Hematopoietic multipotent progenitor cell treated with erythropoietin and hydrocortisone succinate and interleukin-3 and kit ligand, for 4 days (in vitro differentiated cells): Measurements from ENCODE around the gene BAG2.

Experiments used
- DNase-seq: peaks from one replicate; pipeline ENCODE4 v3.0.0-alpha.2; 2015

Gene BAG2

GRCh38 chr6:57174511-57174907 is 2.4 kb downstream of the BAG2 start:
- DNase-seq: no peak

DNA sequence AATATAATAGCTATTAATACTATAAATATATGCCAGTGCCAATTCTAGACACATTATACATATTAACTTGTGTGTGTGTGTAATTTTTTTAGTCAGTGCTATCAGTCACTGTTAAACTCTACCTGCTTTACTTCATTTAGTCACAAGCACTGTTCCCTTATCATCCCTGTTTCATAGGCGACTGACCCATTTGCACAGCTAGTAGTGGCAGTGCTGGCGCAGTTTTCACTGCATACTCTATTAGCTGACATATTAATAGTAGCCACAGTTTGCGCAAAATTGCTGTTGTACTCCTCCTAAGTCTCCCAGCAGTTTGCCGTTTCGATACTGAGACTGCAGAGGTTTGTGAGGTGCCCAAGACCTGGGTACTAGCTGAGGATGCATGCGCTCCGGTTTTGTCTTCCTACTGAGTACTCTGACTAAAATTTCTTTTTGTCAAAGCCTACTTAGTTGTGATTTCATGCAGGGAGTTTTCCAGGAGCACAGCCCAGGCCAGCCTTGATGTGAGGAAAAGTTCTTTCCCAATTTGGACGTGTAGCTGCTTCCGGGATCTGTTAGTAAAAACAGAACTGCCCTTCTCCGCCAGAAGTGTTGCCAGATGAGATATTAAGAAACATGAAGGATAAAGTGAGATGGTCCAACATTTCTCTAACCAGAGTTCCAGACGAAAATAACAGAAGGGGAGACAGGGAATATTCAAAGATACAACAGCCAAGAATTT is 5.6 kb downstream of the BAG2 start:
- no peak for DNase-seq

DNA sequence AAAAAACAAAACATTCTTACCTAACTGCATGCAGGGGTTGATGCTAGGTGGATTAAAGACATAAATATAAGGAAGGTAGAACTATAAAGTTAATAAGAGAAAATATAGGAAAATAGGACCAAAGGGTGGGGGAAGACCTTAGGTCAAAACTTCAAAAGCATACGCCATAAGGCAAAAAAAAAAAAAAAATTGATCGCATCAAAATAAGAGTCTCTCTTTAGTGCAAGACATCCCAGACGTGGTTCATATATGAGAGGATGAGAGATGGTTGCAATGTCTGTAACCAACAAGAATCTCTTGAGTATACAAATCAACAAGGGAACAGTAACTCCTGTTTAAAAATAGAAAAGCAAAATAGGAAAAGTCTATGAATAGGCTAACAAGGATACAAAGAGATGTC is 8.5 kb downstream of the BAG2 start:
- no peak for DNase-seq

GRCh38 chr6:57182017-57182432 is 9.9 kb downstream of the BAG2 start:
- DNase-seq: peak; percentile 62

DNA sequence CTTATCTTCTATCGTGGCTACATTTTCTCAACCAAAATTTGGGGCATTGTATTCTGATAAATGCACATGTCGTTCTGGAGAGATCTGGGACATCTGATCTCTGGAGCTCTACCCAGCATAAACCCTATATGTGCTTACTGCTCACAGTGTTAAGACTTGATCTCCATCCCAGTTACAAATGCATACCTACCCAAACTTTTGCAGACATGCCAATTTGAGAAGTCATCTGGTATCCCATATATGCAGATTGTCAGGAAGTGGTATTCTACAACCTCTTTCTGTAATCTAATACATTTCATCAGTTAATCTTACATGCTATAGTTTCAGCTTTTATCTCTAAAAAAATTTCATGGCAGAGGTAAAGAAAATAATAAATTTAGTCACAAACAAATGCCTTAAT is 11.2 kb downstream of the BAG2 start:
- no peak for DNase-seq

DNA sequence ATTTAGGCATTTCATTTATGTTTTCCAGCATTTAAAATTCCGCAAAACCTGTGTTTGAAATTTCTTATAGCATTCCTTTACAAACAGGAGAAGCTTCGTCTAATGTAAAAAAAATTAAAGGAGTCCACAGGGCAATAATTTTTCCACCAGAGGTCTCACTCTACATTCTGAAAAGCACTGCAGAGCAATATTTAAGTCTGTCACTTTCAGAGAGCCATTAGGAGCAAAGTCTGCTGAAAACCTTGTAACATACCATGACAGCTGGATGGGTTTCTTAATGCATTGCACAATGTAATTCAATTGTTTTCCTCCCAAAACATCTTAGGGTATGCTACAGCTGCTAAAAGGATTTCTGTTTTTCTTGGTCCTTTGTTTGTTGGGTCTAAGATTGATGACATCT is 18.0 kb downstream of the BAG2 start:
- DNase-seq: peak; percentile 56

DNA sequence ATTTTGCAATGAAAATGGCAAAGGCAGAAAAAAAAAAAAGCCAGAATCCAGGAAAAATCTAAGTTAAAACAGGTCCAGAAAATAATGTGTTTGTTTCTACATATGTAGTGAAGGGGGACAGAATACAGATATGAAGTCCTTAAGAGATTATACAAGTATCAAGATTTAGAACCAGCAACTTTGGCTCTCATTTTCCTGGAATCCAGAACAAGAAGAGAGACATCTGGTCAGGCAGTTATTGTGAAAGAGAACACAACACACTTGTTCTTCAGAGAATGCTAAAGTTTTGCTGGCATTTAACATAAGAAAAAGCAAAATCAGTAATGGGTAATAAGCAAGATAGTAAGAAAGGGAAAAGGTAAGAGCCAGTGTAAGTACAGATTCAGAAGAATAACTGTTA is 21.1 kb downstream of the BAG2 start:
- peak; percentile 47 for DNase-seq

GRCh38 chr6:57195457-57195856 is 23.3 kb downstream of the BAG2 start:
- DNase-seq: no peak

DNA sequence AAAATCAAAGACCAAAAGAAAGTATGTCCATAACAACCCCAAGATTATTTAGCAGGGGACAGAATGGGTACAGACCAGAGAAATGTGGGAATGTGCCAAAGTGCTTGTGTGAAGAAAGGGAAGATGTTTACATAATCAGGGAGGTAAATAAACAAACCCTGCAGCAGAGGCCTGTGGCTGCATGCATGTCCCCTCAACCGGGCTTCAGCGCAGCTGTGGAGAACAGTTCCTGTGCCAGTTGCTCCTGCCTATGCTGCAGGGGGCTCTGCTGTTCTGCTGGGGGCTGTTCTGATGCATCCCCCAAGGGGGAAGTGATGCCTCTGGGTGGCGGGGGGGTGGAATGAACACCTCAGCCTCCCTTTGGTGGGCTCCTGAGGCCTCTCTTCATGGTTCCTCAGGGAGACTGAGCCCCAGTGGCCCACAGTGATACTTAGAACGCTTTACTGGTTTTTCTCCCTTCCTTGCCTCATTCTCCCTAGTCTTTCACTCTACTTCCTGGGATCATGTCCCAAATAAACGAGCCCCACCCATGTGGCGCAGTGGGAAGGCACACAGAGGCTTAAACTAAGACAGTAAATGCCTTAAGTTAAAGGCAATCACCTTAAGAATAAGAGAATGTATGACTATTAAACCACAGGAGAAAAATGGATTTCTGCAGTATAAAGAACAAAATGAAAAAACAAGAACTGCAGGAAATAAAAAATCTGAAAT is 27.0 kb downstream of the BAG2 start:
- no peak for DNase-seq

DNA sequence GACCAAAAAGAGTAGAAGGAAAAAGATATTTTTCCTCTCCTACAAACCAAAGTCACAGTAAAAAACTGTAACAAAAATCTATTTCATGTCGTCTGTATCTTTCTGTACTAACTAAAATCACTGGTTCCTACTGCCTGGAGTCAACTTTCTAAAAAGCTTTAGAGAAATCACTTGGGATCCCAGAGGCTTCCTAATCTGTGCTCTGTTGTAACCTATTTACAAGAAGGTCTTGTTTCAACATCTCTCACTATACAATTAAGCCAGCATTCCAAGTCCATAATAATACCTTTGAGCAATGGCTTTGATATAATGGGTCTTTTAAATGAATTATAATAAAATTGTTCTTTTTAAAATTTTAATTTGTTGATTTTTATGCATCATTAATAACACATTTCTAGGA is 29.6 kb downstream of the BAG2 start:
- no peak for DNase-seq

DNA sequence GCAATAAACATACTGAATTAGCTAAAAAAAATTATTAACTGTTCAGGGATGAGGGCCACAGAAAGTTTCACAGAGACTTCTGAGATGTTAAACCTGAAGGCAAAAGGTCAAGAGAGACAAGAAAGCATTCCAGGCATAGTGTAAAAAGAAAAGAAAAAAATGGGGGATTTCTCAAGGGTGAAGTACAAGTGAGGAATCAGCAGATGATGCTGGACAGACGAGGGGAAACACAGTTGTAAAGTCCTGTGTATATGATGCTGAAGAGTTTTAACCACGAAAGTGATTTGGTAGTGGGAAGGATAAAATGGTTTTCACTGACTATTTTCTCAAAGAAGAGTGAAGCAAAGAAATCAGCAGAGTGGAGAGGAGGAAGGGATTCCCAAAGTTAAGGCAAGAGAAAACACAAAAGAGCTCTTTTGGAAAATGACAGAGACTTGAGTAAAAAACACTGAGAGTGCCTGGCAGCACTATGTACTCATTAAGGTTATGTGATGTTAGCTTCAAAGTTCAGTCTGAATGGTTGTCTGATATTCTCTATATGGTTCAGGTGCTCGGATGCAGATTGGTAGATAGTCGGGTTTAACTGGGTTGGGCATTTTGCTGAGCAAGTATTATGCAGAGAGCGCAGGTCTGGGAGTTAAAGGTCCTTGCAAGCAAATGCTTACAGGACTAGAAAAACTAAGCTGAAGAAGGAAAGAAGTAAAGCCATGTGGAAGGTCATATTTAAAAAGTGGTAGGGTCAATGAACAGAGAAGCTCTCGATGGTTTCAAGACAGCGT is 33.6 kb downstream of the BAG2 start:
- DNase-seq: no peak

DNA sequence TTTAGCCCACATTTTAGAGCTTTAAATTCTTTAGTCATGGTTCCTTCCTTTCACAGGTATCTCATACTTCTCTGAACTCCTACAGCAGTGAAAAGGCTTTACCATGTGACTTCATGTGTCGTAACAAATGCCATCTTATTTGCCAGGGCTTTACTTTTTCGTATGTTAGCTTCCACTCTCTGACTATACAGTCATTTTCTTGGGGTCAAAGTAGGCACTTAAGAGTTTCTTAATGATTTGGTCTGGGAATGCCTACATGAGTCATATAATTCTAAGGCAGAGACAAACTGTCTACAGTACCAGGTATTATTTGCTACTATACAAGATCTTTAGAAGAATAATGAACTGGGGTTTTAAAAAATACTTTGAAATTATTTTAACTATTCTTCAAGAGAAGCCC is 35.0 kb downstream of the BAG2 start:
- no peak for DNase-seq

DNA sequence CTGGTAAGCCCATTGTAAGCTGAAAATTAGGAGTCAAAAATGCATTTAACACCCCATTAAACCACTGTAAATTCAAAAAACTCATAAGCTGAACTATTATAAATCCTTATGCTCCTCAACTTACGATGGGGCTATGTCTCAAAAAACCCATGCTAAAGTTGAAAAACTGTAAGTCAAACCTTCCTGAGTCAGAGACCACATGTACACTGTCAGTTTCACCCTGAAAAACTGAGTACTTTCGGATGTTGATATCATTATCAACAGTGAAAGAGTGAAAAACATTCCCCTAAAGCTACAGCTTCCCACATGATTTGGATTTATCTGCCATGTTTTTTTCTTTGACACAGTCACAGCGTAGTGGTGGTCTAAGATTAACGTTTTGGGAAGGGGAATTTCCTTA is 35.7 kb downstream of the BAG2 start:
- DNase-seq: no peak

DNA sequence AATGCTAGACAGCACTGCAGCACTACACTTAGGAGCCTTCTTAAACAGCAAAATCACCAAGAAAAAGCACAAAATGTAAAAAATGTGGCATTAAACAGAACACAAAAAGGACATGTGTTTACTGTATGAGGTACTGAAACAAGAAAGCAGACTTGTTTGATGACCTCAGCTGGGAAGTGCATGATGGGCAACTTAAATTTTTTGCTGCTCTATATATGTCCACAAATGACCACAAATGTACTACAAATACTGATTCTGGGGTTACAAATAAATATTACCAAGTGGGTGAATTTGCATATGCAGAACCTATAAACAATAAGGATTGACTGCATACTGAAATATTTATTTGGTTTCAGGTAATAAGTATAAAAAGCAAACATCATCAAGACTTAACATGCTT is 36.9 kb downstream of the BAG2 start:
- DNase-seq: no peak

DNA sequence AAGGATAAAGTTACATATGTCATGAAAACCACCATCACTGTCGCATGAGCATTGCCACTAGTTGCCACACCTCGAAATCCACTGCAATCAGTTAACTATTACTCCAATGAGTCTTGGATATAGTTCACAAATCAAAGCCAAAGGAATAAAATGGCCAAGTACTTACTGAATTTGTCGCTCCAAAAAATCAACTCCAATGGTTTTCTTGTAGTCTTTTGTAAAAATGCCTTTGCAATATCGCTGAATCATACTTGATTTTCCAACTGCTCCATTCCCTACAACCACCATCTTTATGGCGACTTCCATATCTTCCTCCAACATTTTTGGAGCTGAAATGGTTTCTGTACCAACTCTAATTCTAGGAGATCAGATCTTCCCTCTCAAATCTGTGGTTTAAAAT is 37.9 kb downstream of the BAG2 start:
- DNase-seq: no peak

- DNase-seq: no peak
These were observed 43.1 kb downstream of the BAG2 start for GRCh38 chr6:57215260-57215659.

DNA sequence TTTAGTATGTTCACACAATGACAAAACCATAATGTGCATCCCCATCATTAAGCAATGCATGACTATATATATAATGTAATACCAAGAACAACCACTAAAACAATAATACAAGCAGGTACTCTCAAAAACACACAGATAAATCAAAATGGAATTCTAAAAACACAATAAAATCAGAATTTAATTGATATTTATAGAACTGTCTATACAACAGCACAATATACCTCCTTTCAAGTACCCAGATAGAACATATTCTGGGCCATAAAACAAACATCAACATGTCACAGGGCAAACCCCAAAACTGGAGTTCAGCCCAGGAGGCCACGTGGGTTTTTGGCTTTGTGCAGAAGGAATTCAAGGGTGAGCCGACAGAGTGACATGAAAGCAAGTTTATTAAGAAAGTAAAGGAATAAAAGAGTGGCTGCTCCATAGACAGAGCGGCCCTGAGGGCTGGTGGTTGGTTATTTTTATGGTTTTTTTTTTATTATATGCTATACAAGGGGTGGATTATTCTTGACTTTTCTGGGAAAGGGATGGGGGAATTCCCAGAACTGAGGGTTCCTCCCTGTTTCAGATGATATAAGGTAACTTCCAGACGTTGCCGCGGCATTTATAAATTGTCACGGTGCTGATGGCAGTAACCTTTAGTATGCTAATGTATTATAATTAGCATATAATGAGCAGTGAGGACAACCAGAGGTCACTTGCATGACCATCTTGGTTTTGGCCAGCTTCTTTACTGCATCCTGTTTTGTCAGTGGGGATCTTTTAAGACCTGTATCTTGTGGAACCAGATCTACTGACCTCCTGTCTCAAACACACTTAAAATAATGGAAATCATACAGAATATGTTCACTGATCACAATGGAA is 44.3 kb downstream of the BAG2 start:
- no peak for DNase-seq

DNA sequence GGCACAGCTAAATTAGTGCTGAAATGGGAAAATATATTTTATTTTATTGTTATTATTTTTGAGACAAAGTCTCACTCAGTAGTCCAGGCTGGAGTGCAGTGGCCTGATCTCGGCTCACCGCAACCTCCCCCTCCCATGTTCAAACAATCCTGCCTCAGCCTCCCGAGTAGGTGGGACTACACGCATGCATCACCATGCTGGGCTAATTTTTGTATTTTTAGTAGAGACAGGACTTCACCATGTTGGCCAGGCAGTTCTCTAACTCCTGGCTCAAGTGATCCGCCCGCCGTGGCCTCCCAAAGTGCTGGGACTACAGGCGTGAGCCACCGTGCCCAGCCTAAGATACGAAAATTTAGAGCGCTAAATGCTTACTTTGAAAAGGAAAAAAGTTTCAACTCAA is 45.1 kb downstream of the BAG2 start:
- DNase-seq: no peak

DNA sequence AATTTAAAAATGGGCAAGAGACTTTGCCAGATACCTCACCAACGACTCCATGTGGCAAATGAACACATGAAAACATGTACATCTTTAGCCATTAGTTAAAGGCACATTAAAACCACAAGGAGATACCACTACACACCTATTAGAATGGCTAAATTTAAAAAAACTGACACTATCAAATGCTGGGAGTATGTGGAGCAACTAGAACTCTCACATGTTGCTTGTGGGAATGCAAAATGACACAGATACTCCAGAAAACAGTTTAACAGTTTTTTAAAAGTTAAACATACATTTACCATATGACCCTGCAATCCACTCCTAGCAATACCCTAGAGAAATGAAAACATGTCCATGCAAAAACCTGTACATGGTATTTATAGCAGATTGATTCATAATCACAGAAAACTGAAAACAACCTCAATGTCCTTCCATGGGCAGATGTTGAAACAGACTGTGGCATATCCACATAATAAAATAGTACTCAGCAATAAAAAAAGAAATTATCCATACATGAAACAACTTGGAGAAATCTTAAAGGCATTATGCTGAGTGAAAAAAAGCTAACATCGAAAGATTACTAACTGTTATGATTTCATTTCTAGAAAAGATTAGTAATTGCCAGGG is 48.1 kb downstream of the BAG2 start:
- DNase-seq: no peak

DNA sequence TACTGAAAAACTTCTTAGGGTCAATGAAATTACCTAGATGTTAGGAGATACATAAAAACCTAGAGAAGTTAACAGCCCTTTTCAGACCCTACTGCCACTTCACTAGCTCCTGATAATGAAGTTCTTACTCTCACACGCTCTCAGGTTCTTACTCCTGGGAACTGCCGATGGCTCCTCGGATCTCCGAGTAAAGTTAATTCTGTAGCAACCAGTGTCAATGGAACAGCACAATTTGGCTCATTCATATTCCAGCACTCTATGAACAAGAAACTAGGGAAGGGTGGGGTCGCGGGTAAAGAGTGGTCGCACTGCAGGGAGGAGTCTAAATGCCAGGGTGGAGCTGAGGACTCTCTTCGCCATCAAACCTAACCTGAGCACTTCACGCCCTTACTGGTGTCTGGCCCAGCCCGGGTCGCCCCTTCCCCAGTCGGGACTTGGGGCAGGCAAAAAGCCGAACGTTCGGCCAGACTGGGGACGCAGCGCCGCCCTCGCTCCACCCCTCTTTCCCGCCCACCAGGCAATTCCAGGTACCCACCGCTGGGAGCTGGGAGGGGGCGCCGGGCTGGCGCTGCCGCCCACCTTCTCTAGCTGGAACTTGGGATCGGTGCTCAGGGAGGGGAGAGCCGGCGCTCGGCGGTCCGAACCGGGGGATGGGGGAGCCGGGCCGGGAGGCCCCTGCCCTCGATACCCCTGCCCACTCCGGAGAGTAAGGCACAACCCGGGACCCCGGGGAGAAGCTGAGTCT is 49.2 kb downstream of the BAG2 start:
- peak; percentile 74 for DNase-seq

DNA sequence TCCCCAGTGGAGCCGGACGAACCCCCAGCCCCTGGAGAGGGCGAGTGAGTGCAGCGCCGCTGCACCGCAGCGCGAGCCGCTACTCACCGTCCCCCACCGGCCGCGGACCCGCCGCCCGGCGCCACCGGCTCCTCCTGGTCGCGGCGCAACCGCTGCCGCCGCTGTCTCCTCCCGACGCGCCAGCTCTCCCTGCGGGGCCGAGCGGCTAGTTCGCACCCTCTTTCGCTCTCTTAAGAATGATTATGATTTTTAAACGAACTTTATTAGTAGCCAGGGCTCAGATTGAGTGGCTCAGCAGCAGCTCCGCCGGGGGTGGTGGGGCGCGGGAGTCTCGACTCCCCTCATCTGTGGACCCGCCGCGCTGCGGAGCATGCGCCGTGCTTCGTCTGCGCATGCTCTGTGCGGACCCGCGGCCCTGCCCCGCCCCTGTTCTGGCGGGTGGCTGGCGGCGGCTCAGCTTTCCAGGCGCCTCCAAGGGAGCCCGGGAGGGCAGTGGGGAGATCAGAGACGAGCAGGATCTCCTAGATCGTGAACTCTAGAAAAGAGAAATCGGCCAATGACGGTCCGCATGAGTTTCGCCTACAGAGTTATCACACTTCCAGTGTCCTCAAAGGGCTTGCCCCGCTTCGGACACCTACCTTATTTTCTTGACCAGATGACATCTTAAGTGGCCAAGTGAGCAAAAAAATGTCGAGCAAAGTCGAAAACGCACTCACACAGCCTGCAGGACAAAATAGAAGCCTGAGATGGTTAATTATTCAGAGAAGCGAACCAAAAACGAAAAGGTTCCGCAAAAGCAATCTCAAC is 50.0 kb downstream of the BAG2 start, which contains the start of gene RAB23:
RAB23 (minus strand) TSS at position 372 of the 807 bp plus-strand sequence. CDS start 11,927 bp downstream, outside the sequence.
- DNase-seq: peak; percentile 91
